LNCAP (cell line): ENCODE data around the gene STK4.

ENCODE experiments used
- CTCF ChIP-seq: fragments of 450-650 bp; IDR thresholded peaks from 2 replicates; pipeline ENCODE4 v1.5.1; 2017; ENCODE audit warnings: mild to moderate bottlenecking

STK4 gene

GRCh38 chr20:44952731-44953130 lies 13.6 kb upstream of the STK4 start:
- TF ChIP-seq CTCF, result no peak

GRCh38 chr20:44954211-44954610 lies 12.1 kb upstream of the STK4 start:
- no peak for TF ChIP-seq CTCF

DNA sequence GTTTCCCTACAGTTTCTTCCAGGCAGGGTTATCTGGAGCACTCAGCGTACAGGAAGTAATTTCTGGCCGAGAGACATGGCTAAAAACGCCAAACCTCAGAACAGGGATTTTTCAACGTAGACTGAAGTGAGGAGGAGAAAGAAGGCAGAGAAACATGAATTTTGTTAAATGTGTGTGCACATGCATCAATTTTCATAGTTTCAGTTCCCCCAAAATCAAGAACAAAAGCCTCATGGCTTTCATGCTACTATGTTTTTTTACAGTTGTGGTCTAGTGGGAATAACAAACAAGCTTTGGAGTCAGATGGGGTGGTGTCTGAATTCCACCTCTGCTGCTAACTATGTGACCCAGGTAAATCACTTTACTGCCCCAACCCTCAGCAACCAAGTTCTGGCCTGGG lies 11.0 kb upstream of the STK4 start:
- no peak for TF ChIP-seq CTCF

DNA sequence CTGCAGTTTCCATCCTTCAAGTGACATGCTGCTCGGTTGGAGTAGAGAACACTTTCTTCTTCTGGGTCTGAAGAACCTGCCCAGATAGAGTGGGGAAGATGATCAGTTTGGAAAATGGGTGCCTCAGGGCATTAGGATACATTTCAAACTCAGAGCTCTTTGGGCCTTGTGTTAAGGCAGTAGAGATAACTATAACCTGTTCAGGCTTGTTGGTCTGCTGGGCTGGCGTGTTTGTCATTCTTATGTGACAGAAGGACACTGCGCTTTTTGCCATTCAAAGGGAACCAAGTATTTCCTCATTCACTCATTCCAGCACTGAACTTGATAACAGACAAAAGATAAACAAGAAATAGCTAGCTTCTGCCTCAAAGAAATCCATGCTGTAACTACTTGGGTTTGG lies 9.9 kb upstream of the STK4 start:
- TF ChIP-seq CTCF, result no peak

DNA sequence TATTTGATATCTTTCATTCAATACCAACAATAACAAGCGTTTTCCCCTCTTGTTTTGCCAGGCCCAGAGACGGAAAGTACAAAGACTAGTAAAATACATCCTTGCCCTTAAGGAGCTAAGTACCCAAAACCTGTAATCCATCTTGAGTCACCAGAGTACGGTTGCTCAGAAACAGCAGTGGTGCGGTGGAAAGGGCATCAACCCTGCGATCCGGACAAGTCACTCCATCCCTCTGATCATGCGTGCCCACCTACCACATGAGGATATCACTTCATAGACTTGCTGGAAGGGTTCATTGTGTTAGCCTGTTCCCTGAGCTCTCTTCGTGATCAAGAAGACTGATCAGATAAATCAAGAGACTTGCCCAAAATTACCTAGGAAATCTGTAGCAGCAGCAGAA lies 8.0 kb upstream of the STK4 start:
- no peak for TF ChIP-seq CTCF

GRCh38 chr20:44959082-44959637 lies 7.2 kb upstream of the STK4 start:
- TF ChIP-seq CTCF, result no peak

DNA sequence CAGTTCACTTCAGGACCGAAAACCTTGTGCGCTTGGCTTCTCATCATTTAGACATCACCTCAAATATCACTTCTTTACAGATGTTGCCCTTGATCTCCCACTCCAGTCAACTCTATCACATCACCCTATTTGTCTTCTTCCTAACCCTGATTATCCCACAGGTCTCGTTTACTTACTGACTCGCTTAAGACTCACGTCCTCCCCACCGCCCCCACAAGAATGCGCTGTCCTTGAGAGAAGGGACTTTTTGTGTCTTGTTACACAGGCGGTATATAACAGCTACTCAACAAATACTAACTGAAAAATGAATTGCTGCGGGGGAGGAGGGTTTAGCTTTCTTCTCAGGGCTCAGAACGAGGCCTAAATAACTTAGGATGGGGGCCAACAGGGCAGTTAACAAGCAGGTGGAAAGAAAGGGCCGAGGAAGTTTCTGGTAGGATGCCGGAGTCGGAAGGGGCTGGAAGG lies 6.6 kb upstream of the STK4 start:
- no peak for TF ChIP-seq CTCF
